Heart left ventricle (tissue), 13 donors: Measurements from ENCODE around the gene ADAM17.

Experiments used
- CTCF ChIP-seq, 12 donors: fragments of 200-600 bp; sonication (generic) in 4 of 12; IDR thresholded peaks; one replicate each; pipeline versions ENCODE4 v1.5.0 to v1.8.0; 2018 to 2022; ENCODE audit warnings: antibody characterized with exemption in 12 of 12, mild to moderate bottlenecking in 5 of 12
- POLR2A ChIP-seq, 2 donors: fragments of 450-650 bp; IDR thresholded peaks; one replicate each; pipeline ENCODE4 v1.6.1; 2017; ENCODE audit warnings: antibody characterized with exemption in 2 of 2, mild to moderate bottlenecking in 2 of 2, moderate library complexity in 2 of 2
- donor health status: ischemic (EF 13 %, LVEDD 7.1; RV severe dilation, severe dysfunction).
- donor health status: DM: no; HTN: yes; CAD: no.
- donor health status: DM: no; HTN: no; CAD: no.
- donor health status: ischemic (EF 25% LVEDD 6.9; RV normal size, moderate dysfunction).
- donor health status: ischemic (EF 25% LVEDD 5.7; RV mildly dilated, moderate dysfunction).
- donor health status: ischemic (EF 35%, LVEDD 5.7; RV mildly dilated, moderate dysfunction).
- donor health status: nonischemic (EF 11% LVEDD 7.7; RV severe dilation, severe dysfunction).
- donor health status: DM: yes; HTN: yes; CAD: no.
- donor health status: PGD.
- donor health status: ischemic (EF 29% LVEDD 5.4; RV normal size, mild dysfunction).
- donor health status: nonischemic (EF 23%, LVEDD 6.1; RV moderate dilation, normal function).

GRCh38 chr2:9555297-9556120 lies at the start of gene ADAM17:
- TF ChIP-seq CTCF (IDR thresholded peaks at IDR 0.05) (peak; percentile 24 to 71 (median 46)), POLR2A (IDR thresholded peaks at IDR 0.05) (peak; percentile 41 to 87)
